Measurements from ENCODE around the gene CASP1.

- TF ChIP-seq CTCF (IDR thresholded peaks at IDR 0.05 in 8 of 11, conservative IDR thresholded peaks at IDR 0.05 in 3 of 11) (no peak), POLR2A (IDR thresholded peaks at IDR 0.05) (no peak)
These were observed 10.8 kb upstream of the CASP1 start for GRCh38 chr11:105045676-105046296.

Data from spleen (tissue), 7 donors.